ENCODE data around the gene C5orf24. TPM values are rescaled to one million over a fixed set of nuclear protein-coding genes. Genes with fewer than 3 reads are reported as not detected.
"Not testable (repeated sequence)": the region's sequence is repeated elsewhere in the genome, so short reads cannot be mapped to it uniquely, and the experiment has no call there.

The C5orf24 gene
- total and polyA plus RNA-seq, 3 donors from 2014 or later, result 34.6 to 53.6 (median 48.1) TPM

DNA sequence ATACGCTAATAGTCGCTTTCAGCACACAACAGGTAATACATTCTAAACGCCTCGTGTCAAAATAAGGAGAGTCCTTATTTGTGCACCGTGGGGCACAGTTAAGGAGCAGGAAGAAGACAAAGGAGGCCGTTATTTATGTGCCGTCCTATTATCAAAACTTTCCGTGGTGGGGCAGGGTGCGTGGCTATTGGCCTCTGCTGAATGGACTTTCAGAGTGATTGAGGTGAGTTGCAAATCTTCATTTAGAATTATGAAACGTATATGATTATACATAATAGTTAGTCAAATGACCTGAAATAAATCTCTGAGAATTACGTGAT, 833 bp downstream of the C5orf24 start:
- 0 to 1% methylated on average over 11 of the region's 11 CpGs for WGBS, 2 donors
- no peak for DNase-seq
- TF ChIP-seq POLR2A (IDR thresholded peaks at IDR 0.05), result no peak
- TF ChIP-seq, protein P1, sequence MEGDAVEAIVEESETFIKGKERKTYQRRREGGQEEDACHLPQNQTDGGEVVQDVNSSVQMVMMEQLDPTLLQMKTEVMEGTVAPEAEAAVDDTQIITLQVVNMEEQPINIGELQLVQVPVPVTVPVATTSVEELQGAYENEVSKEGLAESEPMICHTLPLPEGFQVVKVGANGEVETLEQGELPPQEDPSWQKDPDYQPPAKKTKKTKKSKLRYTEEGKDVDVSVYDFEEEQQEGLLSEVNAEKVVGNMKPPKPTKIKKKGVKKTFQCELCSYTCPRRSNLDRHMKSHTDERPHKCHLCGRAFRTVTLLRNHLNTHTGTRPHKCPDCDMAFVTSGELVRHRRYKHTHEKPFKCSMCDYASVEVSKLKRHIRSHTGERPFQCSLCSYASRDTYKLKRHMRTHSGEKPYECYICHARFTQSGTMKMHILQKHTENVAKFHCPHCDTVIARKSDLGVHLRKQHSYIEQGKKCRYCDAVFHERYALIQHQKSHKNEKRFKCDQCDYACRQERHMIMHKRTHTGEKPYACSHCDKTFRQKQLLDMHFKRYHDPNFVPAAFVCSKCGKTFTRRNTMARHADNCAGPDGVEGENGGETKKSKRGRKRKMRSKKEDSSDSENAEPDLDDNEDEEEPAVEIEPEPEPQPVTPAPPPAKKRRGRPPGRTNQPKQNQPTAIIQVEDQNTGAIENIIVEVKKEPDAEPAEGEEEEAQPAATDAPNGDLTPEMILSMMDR (IDR thresholded peaks at IDR 0.05), result no peak
- peak overlapping the region; percentile 88 for H3K4me3 ChIP-seq
- no peaks in the 10 kb centered on the region for H3K9me3 ChIP-seq
- peak overlapping the region; percentile 83 to 95 for H3K27ac ChIP-seq
- intact Hi-C loops (cut with DNase I; ENCODE audit: low total_unique reads), result no loop called here
- no peaks in the 10 kb centered on the region for H3K36me3 ChIP-seq (ENCODE audit: low read depth, missing control alignments)
- peaks cover 22% of the 10 kb centered on the region for H3K4me1 ChIP-seq
- H3K27me3 ChIP-seq, result no peaks in the 10 kb centered on the region

DNA sequence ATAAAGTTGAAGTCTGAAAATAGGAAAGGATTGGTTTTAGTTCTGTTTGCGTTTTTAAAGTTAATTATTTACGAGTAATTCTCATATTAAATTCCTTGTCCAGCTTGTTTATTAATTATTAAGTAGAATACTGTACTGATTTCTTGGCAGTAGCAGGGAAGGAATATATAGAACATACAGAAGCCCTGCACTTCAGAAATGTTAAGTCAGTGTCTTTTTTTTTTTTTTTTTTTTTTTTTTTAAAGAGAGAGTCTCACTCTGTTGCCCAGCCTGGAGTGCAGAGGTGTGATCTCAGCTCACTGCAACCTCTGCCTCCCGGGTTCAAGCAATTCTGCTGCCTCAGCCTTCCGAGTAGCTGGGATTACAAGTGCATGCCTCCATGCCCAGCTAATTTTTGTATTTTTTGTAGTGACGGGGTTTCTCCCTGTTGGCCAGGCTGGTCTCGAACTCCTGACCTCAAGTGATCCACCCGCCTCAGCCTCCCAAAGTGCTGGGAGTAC, 3.7 kb downstream of the C5orf24 start:
- H3K27ac ChIP-seq; intact Hi-C loops (cut with DNase I; ENCODE audit: low total_unique reads); H3K4me3 ChIP-seq; H3K27me3 ChIP-seq; H3K36me3 ChIP-seq (ENCODE audit: low read depth, missing control alignments); H3K9me3 ChIP-seq; DNase-seq: not testable (repeated sequence)
- peaks cover 22% of the 10 kb centered on the region for H3K4me1 ChIP-seq
- WGBS, 2 donors, result 79 to 85% methylated on average over 7 of the region's 7 CpGs

DNA sequence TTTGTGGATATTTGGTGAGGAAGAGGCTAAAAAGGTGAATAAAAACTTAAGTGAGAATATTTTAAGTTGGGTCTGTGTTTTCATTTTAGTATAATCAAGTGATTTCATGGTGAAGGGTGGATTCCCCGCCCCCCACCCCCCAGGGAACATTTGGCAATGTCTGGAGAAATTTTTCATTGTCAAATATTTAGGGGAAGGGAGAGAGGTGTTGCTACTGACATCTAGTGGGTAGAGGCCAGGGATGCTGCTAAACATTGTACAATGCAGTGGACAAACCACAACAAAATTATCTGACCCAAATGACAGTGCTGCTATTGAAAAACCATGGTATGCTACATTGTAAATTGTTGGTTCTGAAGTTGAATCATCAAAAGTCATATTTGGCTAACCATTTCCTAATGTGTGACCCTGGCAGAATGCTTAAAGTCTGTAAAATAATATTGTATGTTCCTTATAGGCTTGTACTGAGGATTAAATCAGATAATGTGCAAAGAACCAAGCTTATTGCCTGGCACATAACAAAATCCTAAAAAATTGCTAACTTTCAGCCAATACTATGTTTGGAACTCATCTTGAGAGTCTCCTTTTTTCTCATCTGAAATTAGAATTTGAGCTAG, 5.6 kb downstream of the C5orf24 start:
- TF ChIP-seq, protein P1 (IDR thresholded peaks at IDR 0.05), result no peak
- no peak for TF ChIP-seq POLR2A (IDR thresholded peaks at IDR 0.05)
- no peaks in the 10 kb centered on the region for H3K36me3 ChIP-seq (ENCODE audit: low read depth, missing control alignments)
- 49 to 57% methylated on average over 1 of the region's 1 CpG for WGBS, 2 donors
- peak overlapping the region in 1 of 2 donors; percentile 7 for H3K27ac ChIP-seq
- H3K4me3 ChIP-seq, result no peak overlapping the region
- H3K4me1 ChIP-seq, result peaks cover 16% of the 10 kb centered on the region
- intact Hi-C loops (cut with DNase I; ENCODE audit: low total_unique reads), result no loop called here
- DNase-seq, result peak; percentile 49
- H3K27me3 ChIP-seq, result no peaks in the 10 kb centered on the region
- no peaks in the 10 kb centered on the region for H3K9me3 ChIP-seq

DNA sequence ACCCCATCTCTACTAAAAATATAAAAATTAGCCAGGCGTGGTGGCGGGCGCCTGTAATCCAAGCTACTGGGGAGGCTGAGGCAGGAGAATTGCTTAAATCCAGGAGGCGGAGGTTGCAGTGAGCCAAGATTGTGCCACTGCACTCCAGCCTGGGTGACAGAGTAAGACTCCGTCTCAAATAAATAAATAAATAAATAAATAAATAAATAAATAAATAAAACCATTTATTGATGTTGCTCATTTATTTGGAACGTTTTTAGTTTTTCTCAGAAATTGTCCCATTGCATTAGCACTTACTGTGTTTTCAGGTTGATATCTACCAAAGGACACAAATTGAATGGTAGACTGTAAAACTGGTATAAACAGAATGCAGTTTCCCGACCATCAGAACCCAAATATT, 10.7 kb downstream of the C5orf24 start:
- 89 to 93% methylated on average over 7 of the region's 7 CpGs for WGBS, 2 donors
- H3K27me3 ChIP-seq; H3K27ac ChIP-seq; H3K4me3 ChIP-seq; H3K4me1 ChIP-seq; H3K36me3 ChIP-seq (ENCODE audit: low read depth, missing control alignments); H3K9me3 ChIP-seq; intact Hi-C loops (cut with DNase I; ENCODE audit: low total_unique reads); DNase-seq: not testable (repeated sequence)

DNA sequence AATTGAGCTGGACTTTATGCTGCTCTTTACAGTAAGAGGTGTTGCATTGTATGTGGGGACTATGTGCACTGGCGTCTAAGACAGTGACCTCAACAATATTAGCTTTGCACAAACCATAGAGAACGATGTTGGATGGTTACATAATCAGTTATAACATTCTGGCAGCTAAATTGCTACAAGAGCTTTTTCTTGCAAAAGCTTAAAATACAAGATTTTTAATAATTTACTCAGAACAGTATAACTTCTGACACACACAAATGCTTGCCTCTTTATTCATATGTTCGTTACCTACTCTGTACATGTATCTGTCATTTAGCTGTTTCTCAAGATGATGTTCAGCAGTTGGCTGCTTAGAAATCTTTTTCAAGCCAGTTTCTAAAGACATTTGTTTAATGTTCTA, 11.6 kb downstream of the C5orf24 start:
- Histone ChIP-seq H3K27ac (no peak overlapping the region), H3K4me3 (no peak overlapping the region), H3K27me3 (no peaks in the 10 kb centered on the region), H3K36me3 (ENCODE audit: low read depth, missing control alignments) (no peaks in the 10 kb centered on the region), H3K4me1 (peaks cover 3% of the 10 kb centered on the region), H3K9me3 (no peaks in the 10 kb centered on the region)
- 61 to 66% methylated on average over 3 of the region's 3 CpGs for WGBS, 2 donors
- intact Hi-C loops (cut with DNase I; ENCODE audit: low total_unique reads), result no loop called here
- TF ChIP-seq, protein P1 (IDR thresholded peaks at IDR 0.05), result no peak
- no peak for TF ChIP-seq POLR2A (IDR thresholded peaks at IDR 0.05)
- no peak for DNase-seq

DNA sequence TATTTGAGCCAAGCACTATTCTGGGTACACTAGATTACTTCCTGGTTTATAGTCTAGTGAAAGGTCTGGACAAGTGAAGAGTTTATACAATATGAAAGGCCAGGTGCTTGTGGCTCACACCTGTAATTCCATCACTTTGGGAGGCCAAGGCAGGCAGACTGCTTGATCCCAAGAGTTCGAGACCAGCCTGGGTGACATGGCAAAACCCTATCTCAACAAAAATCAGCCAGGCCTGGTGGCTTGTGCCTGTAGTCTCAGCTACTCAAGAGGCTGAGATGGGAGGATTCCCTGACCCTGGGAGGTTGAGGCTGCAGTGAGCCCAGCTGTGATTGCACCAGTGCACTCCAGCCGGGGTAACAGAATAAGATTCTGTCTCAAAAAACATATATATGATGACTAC, 18.9 kb downstream of the C5orf24 start:
- no peak for DNase-seq
- Histone ChIP-seq H3K4me3 (no peak overlapping the region), H3K9me3 (no peaks in the 10 kb centered on the region), H3K27ac (peak overlapping the region; percentile 46 to 58), H3K4me1 (peaks cover 3% of the 10 kb centered on the region), H3K36me3 (ENCODE audit: low read depth, missing control alignments) (no peaks in the 10 kb centered on the region), H3K27me3 (no peaks in the 10 kb centered on the region)
- 79 to 94% methylated on average over 2 of the region's 2 CpGs for WGBS, 2 donors
- intact Hi-C loops (cut with DNase I; ENCODE audit: low total_unique reads), result no loop called here
- TF ChIP-seq, protein P1 (IDR thresholded peaks at IDR 0.05), result no peak
- no peak for TF ChIP-seq POLR2A (IDR thresholded peaks at IDR 0.05)

Data from testis (tissue), 3 donors.